ENCODE measurements around the gene THADA.

GRCh38 chr2:43347746-43348145, 248.1 kb downstream of the THADA start:
- TF ChIP-seq CTCF (IDR thresholded peaks at IDR 0.05) (no peak), POLR2A (IDR thresholded peaks at IDR 0.05) (no peak), POLR2AphosphoS5 (IDR thresholded peaks at IDR 0.05) (no peak), EP300 (IDR thresholded peaks at IDR 0.05) (no peak)

Measured in upper lobe of left lung (tissue), 4 donors.